ENCODE measurements around the gene PSMB8.

The PSMB8 gene

DNA sequence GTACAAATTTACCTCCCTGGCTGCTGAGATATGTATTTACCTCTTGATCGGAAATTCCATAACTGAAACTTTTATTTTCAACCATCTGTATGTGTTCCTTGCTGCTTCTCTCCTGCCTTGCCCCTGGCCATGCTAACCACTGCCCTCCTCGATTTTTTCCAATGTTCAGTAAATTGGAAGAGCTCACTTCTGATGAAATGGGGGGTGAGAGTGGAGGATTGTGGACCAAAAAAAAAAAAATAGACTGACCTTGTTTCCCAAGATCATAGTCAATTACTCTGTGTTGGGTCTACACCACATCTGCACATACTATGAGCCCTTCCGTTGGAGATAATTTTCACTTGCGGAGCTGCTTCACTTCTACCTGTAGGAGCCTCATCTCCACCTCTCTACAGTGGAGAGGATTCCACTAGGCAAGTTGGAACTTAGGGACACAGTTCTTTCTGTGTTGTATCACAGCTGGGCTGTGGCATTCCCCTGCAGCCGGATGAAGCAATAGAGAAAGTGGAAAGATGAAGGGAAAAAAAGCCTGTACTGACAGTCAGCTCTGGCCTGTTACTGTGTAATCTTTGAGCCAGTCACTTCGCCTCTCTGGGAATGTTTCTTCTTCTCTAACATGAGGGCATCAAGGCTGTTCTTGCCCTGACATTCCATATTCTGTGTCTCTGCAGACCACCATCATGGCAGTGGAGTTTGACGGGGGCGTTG is 11.8 kb upstream of the PSMB8 start:
- no peak for DNase-seq (ENCODE audit: low spot score)

- no peak for DNase-seq (ENCODE audit: low spot score)
Observed at GRCh38 chr6:32854376-32855178, 10.7 kb upstream of the PSMB8 start.

GRCh38 chr6:32853541-32854375 is 9.9 kb upstream of the PSMB8 start, which contains the start of the genes PSMB9 and TAP1:
TSS of gene PSMB9 (plus strand) at chr6:32854192. CDS start at chr6:32854230, 38 bp downstream.
TSS of gene TAP1 (minus strand) at chr6:32853704. CDS start at chr6:32853636, 68 bp downstream.
- DNase-seq (ENCODE audit: low spot score), result peak; percentile 96

DNA sequence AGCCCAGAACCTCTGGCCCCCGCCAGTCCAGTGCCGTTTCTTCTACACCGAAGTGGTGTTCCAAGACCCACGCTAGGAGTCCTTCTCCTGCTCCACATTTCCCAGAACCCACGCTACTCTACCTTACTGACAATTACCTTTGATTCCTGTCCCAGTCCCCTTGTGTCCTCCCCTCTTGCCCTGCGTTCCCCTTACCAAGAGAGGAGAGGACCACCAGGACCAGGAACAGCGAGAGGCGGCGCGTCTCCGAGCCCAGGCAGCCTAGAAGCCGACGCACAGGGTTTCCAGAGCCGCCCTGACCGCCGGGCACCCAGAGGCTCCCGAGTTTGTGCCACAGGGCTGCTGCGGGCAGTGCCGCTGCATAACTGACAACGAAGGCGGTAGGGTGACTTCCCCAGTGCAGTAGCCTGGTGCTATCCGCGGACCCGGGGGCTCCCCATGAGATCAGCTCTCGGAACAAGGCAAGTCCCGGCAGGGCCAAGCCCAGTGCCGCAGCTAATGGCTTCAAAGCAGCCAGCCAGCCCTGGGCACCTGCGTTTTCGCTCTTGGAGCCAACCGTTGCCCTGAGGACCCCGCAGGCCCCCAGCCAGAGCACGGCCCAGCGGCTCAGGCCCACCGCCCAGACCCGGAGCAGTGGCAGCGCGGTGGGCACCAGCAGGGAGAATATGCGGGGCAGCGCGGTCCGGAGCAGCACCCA is 9.1 kb upstream of the PSMB8 start:
- peak; percentile 54 for DNase-seq (ENCODE audit: low spot score)

- DNase-seq (ENCODE audit: low spot score), result no peak
Observed at GRCh38 chr6:32852018-32852843, 8.4 kb upstream of the PSMB8 start.

GRCh38 chr6:32851025-32851424 is 7.2 kb upstream of the PSMB8 start:
- DNase-seq (ENCODE audit: low spot score), result no peak

DNA sequence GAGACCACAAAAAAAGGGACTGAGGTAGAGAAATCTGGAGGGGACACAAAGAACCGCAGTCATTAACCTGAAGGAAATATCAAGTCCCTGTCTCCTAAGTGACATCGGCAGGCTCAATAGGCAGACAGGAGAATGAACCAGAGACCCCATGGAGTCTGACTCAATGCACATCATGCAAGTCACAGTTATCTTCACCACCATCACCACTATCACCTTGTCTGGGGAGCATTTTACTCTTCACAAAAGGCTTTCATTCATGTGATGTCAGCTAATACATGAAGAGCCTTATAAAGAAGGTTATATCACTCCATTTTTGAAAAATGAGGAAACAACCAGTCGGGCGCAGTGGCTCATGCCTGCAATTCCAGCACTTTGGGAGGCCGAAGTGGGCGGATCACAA is 5.3 kb upstream of the PSMB8 start:
- DNase-seq (ENCODE audit: low spot score), result no peak

DNA sequence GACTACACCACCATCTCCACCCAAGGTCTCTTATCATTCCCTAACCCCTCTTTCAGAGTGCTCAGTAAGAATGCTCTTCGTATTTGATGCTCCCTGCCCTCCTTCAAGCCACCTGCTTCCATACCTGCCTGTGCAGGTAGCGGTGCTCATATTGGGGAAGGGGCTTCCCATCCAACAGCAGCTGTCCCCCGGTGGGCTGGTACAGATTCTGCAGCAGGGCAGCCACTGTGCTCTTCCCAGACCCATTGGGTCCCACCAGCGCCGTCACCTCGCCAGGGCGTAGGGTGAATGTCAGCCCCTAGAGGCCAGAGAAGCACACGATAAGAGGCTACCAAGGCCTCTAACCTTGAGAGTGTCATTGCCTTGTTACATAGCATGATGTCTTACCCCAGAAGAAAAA is 3.9 kb upstream of the PSMB8 start:
- no peak for DNase-seq (ENCODE audit: low spot score)

GRCh38 chr6:32847004-32847403 is 3.2 kb upstream of the PSMB8 start:
- no peak for DNase-seq (ENCODE audit: low spot score)

DNA sequence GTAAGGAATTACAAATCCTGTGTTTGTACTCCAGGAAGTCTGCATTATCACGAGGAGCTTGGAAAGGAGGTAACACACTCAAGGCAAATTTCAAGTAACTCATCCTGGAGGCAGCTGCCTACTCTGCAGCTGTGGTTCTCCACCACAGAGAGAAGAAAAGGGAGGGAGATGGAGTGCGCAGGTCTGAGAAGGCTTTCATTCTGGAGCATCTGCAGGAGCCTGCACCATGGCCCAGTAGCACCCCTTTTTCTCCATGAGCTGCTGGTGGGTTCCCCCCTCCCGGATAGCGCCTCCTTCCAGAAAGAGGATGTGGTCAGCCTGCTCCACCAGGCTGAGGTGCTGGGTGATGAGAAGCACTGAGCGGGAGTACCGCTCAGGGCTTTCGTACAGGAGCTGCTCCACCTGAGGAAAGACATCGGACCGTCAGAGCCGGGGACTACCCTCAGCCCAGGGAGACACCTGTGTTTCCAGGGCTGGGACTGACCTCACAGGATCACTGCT is 1.6 kb upstream of the PSMB8 start:
- DNase-seq (ENCODE audit: low spot score), result peak; percentile 56

DNA sequence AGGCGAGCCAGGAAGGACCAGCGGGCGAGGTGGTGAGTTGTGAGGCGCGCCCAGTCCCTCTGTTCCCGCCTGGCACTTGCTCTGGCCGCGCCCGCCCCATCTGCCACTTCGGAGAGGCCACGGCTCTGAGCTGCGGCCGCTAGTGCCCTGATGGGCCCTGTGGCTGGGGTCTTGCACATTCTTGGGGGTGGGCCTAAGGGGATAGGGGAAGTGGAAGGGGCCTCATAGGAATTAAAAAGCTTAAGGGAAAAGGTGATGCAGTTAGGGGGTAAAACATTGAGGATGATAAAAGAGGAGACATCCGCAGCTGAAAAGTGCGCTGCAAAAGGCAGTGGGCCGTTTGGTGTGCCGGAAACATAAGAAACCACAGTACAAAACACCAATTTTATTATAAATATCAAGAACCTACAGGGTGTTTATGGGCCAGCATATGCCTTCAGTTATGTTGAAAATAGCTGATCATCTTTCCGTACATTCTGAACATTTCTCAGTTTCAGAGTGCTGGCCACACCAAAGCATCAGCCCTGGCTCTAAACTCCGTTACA is 1.1 kb upstream of the PSMB8 start:
- DNase-seq (ENCODE audit: low spot score), result no peak

DNA sequence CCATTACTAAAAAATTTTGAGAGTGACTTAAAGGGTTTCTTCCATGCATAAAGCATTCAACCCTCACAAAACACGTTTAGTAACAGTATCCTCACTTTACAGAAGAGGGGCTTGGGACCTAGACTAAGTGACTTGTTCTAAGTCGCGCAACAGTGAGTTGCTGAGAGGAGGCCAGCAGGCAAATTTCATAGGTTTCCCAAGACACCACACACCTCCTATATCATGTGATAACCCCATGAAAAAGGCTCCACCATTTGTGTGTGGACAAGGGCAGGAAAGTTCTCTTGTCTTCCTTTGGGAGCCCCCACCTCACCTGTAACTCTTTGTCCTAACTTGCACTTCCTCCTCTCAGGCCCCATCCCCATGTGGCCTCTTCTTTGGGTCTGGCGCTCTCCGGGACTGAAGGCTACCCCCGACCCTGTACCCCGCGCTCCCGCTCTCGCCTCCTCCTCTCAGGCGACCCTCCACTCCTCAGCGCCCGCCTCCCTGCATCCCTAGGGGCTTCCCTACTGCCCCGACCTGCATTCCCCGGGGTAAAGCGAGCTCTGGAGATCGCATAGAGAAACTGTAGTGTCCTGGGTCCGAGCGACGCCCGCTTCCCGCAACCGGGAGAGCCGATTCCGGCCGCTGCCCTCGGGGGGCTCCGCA is 392 bp downstream of the PSMB8 start:
- no peak for DNase-seq (ENCODE audit: low spot score)

DNA sequence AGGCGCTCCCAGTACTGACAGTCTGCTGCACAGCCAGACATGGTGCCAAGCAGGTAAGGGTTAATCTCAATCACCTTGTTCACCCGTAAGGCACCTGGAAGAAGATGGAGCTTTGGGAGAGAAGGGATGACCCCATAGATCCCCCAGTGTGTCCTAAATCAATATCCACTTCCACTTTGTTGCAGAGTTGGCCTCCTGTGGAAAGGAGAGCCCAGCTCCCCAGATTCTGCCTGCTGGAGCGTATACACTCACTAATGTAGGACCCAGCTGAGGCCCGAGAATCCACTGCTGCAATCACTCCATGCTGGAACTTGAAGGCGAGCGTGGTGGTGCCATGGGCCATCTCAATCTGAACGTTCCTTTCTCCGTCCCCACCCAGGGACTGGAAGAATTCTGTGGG is 1.2 kb downstream of the PSMB8 start:
- no peak for DNase-seq (ENCODE audit: low spot score)

- no peak for DNase-seq (ENCODE audit: low spot score)
Observed at GRCh38 chr6:32842021-32842650, 1.7 kb downstream of the PSMB8 start.

DNA sequence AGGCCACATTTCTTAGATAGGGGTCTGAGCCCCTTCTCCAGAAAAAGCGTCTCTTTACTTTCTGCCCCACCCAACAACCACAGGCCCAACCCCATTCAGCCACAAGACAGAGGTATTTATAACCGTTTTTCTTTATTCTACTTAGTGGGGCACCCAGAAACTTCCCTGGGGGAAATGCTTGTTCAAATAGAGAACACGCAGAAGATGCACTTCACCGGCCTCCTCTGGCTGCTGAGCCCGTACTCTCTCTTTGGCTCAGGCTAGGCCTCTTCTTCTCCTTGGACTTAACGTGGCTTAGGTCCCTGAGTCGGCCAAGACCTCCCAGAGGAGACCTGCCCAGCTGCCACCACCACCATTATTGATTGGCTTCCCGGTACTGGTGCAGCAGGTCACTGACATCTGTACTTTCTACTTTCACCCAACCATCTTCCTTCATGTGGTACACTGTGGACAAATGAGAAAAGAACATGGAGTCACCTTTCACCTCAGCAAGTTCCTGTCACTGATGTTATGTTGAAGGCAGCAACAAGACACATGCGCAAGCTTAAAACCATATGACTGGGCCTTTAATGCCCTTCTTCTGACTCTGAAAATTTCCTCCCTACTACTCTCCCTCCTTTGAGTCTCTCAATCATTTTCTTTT is 3.1 kb downstream of the PSMB8 start:
- no peak for DNase-seq (ENCODE audit: low spot score)

DNA sequence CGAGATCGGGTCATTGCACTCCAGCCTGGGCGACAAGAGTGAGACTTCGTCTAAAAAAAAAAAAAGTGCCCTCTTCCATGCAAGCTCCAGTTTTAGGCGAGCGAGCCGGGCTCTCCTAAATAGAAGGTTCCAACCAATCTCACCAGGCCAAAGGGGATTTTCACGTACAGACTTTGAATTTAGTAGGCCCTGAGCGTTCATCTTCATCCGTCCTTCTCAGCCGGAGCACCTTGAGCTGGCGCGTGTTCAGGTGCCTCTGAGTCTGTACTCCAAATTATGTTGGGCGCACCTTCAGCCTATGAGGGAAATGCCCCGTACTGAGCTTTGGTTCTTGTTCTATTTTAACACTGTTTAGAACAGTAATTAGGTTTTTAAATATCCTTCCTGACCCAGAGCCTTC is 4.5 kb downstream of the PSMB8 start:
- DNase-seq (ENCODE audit: low spot score), result no peak

GRCh38 chr6:32838114-32838958 is 5.5 kb downstream of the PSMB8 start, which contains the start of gene TAP2:
TSS of gene TAP2 (minus strand) at chr6:32838739. CDS start at chr6:32838233, 506 bp downstream.
- DNase-seq (ENCODE audit: low spot score), result peak; percentile 95

DNA sequence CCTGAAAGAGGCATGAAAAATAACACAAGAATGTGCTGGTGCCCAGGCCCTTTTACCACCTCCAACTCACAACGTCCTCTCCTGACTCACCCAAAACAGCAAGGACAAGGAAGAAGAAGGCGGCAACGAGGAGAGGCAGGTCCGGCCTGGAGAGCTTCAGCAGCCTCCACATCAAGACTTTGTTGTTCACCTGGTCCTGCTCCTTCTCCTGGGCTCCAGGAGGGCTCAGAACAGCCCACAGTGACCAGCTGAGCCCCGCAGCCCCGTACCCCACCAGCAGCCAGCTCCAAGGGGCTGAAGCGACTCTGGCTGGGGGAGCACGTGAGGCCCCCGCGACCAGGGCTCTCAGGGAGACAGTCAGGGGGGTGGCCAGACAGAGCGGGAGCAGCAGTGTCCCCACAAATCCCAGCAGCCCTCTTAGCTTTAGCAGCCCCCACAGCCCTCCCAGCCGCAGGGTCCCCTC is 6.2 kb downstream of the PSMB8 start:
- DNase-seq (ENCODE audit: low spot score), result no peak

Measured in Ammon's horn (tissue), 1 donor.